Spleen (tissue), 11 donors: ENCODE measurements around the gene DOCK1. TPM values are rescaled to one million over a fixed set of nuclear protein-coding genes. Genes with fewer than 3 reads are reported as not detected.

Experiments used
- DNase-seq: peaks from one replicate; pipeline ENCODE4 v3.0.0-alpha.2; 2020
- H3K27ac ChIP-seq, 8 donors: fragments of 200-600 bp; sonication (generic) in 7 of 8; 1 replicate in 4 of 8; 2 replicates in 4 of 8; pipeline versions ENCODE4 v1.5.0 to v1.8.0; 2016 to 2021; ENCODE audit warnings: inconsistent platforms in 4 of 8, mild to moderate bottlenecking in 4 of 8, moderate library complexity in 1 of 8
- H3K27me3 ChIP-seq, 7 donors: fragments of 200-600 bp; sonication (generic) in 6 of 7; replicated peaks in 1 of 7; 1 replicate in 4 of 7; 2 replicates in 3 of 7; pipeline versions ENCODE4 v1.5.0 to v1.8.0; 2016 to 2021; ENCODE audit warnings: inconsistent platforms in 3 of 7, mild to moderate bottlenecking in 1 of 7
- H3K36me3 ChIP-seq, 6 donors: fragments of 200-600 bp; sonication (generic) in 5 of 6; 1 replicate in 4 of 6; 2 replicates in 2 of 6; pipeline versions ENCODE4 v1.5.0 to v1.8.0; 2016 to 2021; ENCODE audit warnings: inconsistent platforms in 2 of 6
- H3K4me1 ChIP-seq, 6 donors: fragments of 200-600 bp; sonication (generic) in 5 of 6; 1 replicate in 3 of 6; 2 replicates in 3 of 6; pipeline versions ENCODE4 v1.5.0 to v1.8.0; 2016 to 2021; ENCODE audit warnings: inconsistent platforms in 3 of 6
- H3K4me3 ChIP-seq, 8 donors: fragments of 200-600 bp; sonication (generic) in 7 of 8; 1 replicate in 4 of 8; 2 replicates in 4 of 8; pipeline versions ENCODE4 v1.5.0 to v1.8.0; 2016 to 2021; ENCODE audit warnings: inconsistent platforms in 4 of 8, mild to moderate bottlenecking in 4 of 8, moderate library complexity in 2 of 8
- H3K9me3 ChIP-seq, 8 donors: fragments of 200-600 bp; sonication (generic) in 7 of 8; 1 replicate in 4 of 8; 2 replicates in 4 of 8; pipeline versions ENCODE4 v1.5.0 to v1.8.0; 2016 to 2021; ENCODE audit warnings: inconsistent platforms in 4 of 8
- CTCF ChIP-seq, 11 experiments: fragments of 200-600 bp in 7 of 11; fragments of 450-650 bp in 4 of 11; sonication (generic) in 4 of 11; IDR thresholded peaks in 8 of 11; conservative IDR thresholded peaks in 3 of 11; 1 replicate in 7 of 11; 2 replicates in 4 of 11; pipeline versions ENCODE4 v1.4.0 to v1.8.0; 2016 to 2021; ENCODE audit warnings: antibody characterized with exemption in 11 of 11, inconsistent platforms in 4 of 11, mild to moderate bottlenecking in 1 of 11
- POLR2A ChIP-seq, 3 donors: fragments of 450-650 bp; IDR thresholded peaks; one replicate each; pipeline ENCODE4 v1.5.1; 2017; ENCODE audit warnings: antibody characterized with exemption in 3 of 3, mild to moderate bottlenecking in 1 of 3
- POLR2AphosphoS5 ChIP-seq, 3 donors: sonication (generic); formaldehyde crosslinking; IDR thresholded peaks; one replicate each; pipeline ENCODE4 v1.5.1; 2017; ENCODE audit warnings: antibody characterized with exemption in 3 of 3
- whole genome bisulfite sequencing, 5 donors: extraction: QIAGEN DNeasy Blood & Tissue Kit in 3 of 5; methylation state at CpG; one replicate each; pipeline versions ENCODE4 v1.1.5 to v1.1.7; 2013 to 2018; 5-methylcytosine and 5-hydroxymethylcytosine counted together
- intact Hi-C: fragments of 100-400 bp; cut with DNase I; formaldehyde crosslinking; loops from one replicate; pipeline ENCODE4 v1.15.0; 2023; ENCODE audit warnings: low total_unique reads
- polyA plus RNA-seq, 3 donors: library from polyadenylated mRNA; stranded (reverse); fragments of 200-250 nt; gene quantifications; one replicate each; pipeline ENCODE4 v1.2.1, GENCODE V29; 2013
- total RNA-seq, 7 donors: library from RNA; depleted of rRNA in 3 of 7; stranded (reverse); fragments of >200 nt in 3 of 7; fragmentation: NEBNext Ultra II Directional in 4 of 7; extraction: Animal tissue kit (Norgen Biotek cat#: 25700) in 4 of 7; gene quantifications; one replicate each; pipeline versions ENCODE4 v1.1.0 to v1.2.1, GENCODE V29; 2016 to 2021
- donor health status: healthy with polysubstance abuse.
- donor health status: DM: no; HTN: no; CAD: no; lungs with moderate emphysema.
- donor health status: DM: no; HTN: no; CAD: no.
- donor health status: Bipolar disorder and iron deficiency.
- donor health status: healthy.
- donor health status: DM: no; HTN: no; CAD: no.
- donor health status: DM: yes; HTN: yes; CAD: no.

DOCK1 gene
- total and polyA plus RNA-seq, 10 donors: 2.2 to 40.5 (median 25.1) TPM

- Histone ChIP-seq H3K27ac (no peak overlapping the region), H3K4me1 (no peaks in the 10 kb centered on the region), H3K36me3 (no peaks in the 10 kb centered on the region), H3K27me3 (no peaks in the 10 kb centered on the region), H3K4me3 (no peak overlapping the region), H3K9me3 (no peaks in the 10 kb centered on the region)
- intact Hi-C loops: no loop called here
- no peak for DNase-seq
- 80 to 94% (median 84%) methylated on average over 9 of the region's 9 CpGs for WGBS, 5 donors
- no peak for TF ChIP-seq POLR2AphosphoS5 (IDR thresholded peaks at IDR 0.05)
- no peak for TF ChIP-seq POLR2A (IDR thresholded peaks at IDR 0.05)
- TF ChIP-seq CTCF (IDR thresholded peaks at IDR 0.05 in 8 of 11, conservative IDR thresholded peaks at IDR 0.05 in 3 of 11): no peak
These were observed 249.8 kb downstream of the DOCK1 start for GRCh38 chr10:127154831-127155620.

GRCh38 chr10:127157089-127157488, 251.9 kb downstream of the DOCK1 start:
- H3K9me3 ChIP-seq: no peaks in the 10 kb centered on the region
- 92 to 95% (median 94%) methylated on average over 4 of the region's 4 CpGs for WGBS, 5 donors
- no peak for DNase-seq
- H3K27me3 ChIP-seq: no peaks in the 10 kb centered on the region
- no peaks in the 10 kb centered on the region for H3K36me3 ChIP-seq
- intact Hi-C loops: no loop called here
- H3K4me1 ChIP-seq: no peaks in the 10 kb centered on the region
- no peak overlapping the region for H3K27ac ChIP-seq
- H3K4me3 ChIP-seq: no peak overlapping the region
- TF ChIP-seq POLR2AphosphoS5 (IDR thresholded peaks at IDR 0.05) (no peak), POLR2A (IDR thresholded peaks at IDR 0.05) (no peak), CTCF (IDR thresholded peaks at IDR 0.05 in 8 of 11, conservative IDR thresholded peaks at IDR 0.05 in 3 of 11) (no peak)

DNA sequence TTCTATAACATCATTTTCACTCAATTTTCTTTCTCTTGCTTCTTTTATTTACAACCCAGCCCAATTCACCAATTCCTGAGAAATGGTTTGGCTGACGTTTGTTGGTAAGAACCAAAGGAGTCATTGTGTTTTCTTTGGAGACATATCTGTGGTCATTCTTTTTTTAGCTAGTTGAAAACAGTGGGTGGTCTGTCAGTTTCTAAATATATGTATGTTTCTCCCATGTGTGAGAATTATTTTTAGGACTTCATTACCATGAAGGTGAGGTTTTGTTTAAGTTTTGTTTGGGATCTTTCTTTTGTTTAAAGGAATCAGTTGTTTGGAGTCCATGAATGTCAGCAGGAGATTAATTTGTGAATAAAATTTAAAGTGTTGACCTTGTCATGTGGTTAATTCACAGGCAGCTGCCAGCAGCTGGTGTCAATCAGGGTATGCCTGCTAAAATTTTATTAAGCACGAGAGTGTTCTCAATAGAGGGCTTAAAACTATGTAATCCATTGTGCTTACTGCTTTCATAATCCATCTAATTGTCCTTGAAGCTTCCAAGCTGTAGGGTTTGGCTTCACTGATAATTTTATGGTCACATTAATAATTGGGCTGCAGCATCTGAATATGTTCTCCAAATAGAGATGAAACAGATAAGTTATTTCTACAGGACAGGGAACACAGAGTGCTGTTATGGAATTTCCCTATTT, 252.4 kb downstream of the DOCK1 start:
- WGBS, 5 donors: 55 to 77% (median 65%) methylated on average over 2 of the region's 2 CpGs
- TF ChIP-seq CTCF (IDR thresholded peaks at IDR 0.05 in 8 of 11, conservative IDR thresholded peaks at IDR 0.05 in 3 of 11) (no peak), POLR2A (IDR thresholded peaks at IDR 0.05) (no peak), POLR2AphosphoS5 (IDR thresholded peaks at IDR 0.05) (no peak)
- H3K4me3 ChIP-seq: no peak overlapping the region

DNA sequence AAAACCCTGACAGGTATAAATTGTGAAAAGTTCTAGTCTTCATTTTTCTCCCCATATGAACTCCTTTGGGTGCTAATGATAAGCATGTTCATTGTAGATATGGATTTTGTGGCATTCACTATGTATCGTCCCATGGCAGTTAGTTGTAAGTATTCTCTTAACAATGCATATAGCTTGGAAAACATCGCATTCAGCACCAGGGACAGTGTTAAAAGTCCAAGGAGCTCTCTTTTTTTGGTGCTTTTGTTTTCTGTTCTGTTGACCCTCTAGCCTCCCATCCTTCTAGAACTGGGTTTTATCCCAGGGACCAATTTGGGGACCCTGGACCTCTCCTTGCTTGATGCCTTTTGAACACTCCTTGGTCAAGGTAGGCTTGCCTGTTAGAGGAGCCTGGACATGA, 253.4 kb downstream of the DOCK1 start:
- Histone ChIP-seq H3K27me3 (no peaks in the 10 kb centered on the region), H3K36me3 (no peaks in the 10 kb centered on the region), H3K4me1 (no peaks in the 10 kb centered on the region), H3K9me3 (no peaks in the 10 kb centered on the region), H3K4me3 (no peak overlapping the region), H3K27ac (no peak overlapping the region)
- intact Hi-C loops: no loop called here
- TF ChIP-seq CTCF (IDR thresholded peaks at IDR 0.05 in 8 of 11, conservative IDR thresholded peaks at IDR 0.05 in 3 of 11): no peak
- no peak for TF ChIP-seq POLR2AphosphoS5 (IDR thresholded peaks at IDR 0.05)
- no peak for TF ChIP-seq POLR2A (IDR thresholded peaks at IDR 0.05)
- DNase-seq: no peak
- 94 to 96% (median 95%) methylated on average over 2 of the region's 2 CpGs for WGBS, 5 donors

More for the DNA sequence above, 252.4 kb downstream of the DOCK1 start:
- Histone ChIP-seq H3K27ac (no peak overlapping the region), H3K9me3 (no peaks in the 10 kb centered on the region), H3K4me1 (no peaks in the 10 kb centered on the region), H3K36me3 (no peaks in the 10 kb centered on the region), H3K27me3 (no peaks in the 10 kb centered on the region)
- intact Hi-C loops: no loop called here
- no peak for DNase-seq
